Dermis blood vessel endothelial cell (primary cell): ENCODE measurements around the gene GALT. TPM values are rescaled to one million over a fixed set of nuclear protein-coding genes. Genes with fewer than 3 reads are reported as not detected.
"Not testable (repeated sequence)": the region's sequence is repeated elsewhere in the genome, so short reads cannot be mapped to it uniquely, and the experiment has no call there.

Source experiments
- DNase-seq: peaks from one replicate; pipeline ENCODE4 v3.0.0; 2010
- total RNA-seq: library from RNA; depleted of rRNA; stranded (reverse); fragments of >200 nt; gene quantifications from 2 replicates; pipeline ENCODE4 v1.2.3, GENCODE V29; 2014

GALT gene
- total RNA-seq, 1 donor from 2014 or later, result 45.3 TPM

- no peak for DNase-seq
Measured at GRCh38 chr9:34627716-34628655, 18.5 kb upstream of the GALT start.

- DNase-seq, result peak; percentile 37
Measured at GRCh38 chr9:34628656-34629490, 17.6 kb upstream of the GALT start, which contains the start of gene ARID3C. Gene ARID3C (minus strand): TSS chr9:34629066. CDS start chr9:34628014, 1,052 bp downstream.

- no peak for DNase-seq
Measured at GRCh38 chr9:34629491-34629808, 17.0 kb upstream of the GALT start.

GRCh38 chr9:34630402-34631154 is 15.9 kb upstream of the GALT start:
- DNase-seq, result no peak

- DNase-seq, result no peak
Measured at GRCh38 chr9:34633166-34633565, 13.3 kb upstream of the GALT start.

- peak; percentile 81 for DNase-seq
Measured at GRCh38 chr9:34633851-34634550, 12.5 kb upstream of the GALT start.

- no peak for DNase-seq
Measured at GRCh38 chr9:34634551-34635248, 11.8 kb upstream of the GALT start.

- DNase-seq, result no peak
Measured at GRCh38 chr9:34635556-34635955, 10.9 kb upstream of the GALT start.

- DNase-seq, result no peak
Measured at GRCh38 chr9:34636791-34637355, 9.6 kb upstream of the GALT start.

- peak; percentile 95 for DNase-seq
Measured at GRCh38 chr9:34637356-34638137, 8.9 kb upstream of the GALT start, which contains the start of gene SIGMAR1. Gene SIGMAR1 (minus strand): TSS chr9:34637787. CDS start chr9:34637697, 90 bp downstream.

- DNase-seq, result no peak
Measured at GRCh38 chr9:34638138-34638445, 8.4 kb upstream of the GALT start.

GRCh38 chr9:34639322-34639721 is 7.2 kb upstream of the GALT start:
- not testable (repeated sequence) for DNase-seq

GRCh38 chr9:34642679-34643078 is 3.8 kb upstream of the GALT start:
- DNase-seq, result no peak

GRCh38 chr9:34644766-34645314 is 1.6 kb upstream of the GALT start:
- DNase-seq, result no peak

GRCh38 chr9:34647084-34647403 is 569 bp downstream of the GALT start:
- DNase-seq, result no peak

- DNase-seq, result no peak
Measured at GRCh38 chr9:34647651-34648050, 1.2 kb downstream of the GALT start.

- no peak for DNase-seq
Measured at GRCh38 chr9:34648673-34649072, 2.2 kb downstream of the GALT start.

GRCh38 chr9:34650816-34651215 is 4.3 kb downstream of the GALT start:
- DNase-seq, result no peak

GRCh38 chr9:34651321-34651720 is 4.8 kb downstream of the GALT start:
- peak; percentile 28 for DNase-seq
